GM12878 (cell line): ENCODE measurements around the gene IL15. TPM values are rescaled to one million over a fixed set of nuclear protein-coding genes. Genes with fewer than 3 reads are reported as not detected.

ENCODE experiments used
- ATAC-seq: fragments of 200-7000 bp; cut with Tn5 transposase; 3 replicates; pipeline ENCODE4 v1.9.1; 2020; ENCODE audit warnings: mild to moderate bottlenecking, moderate library complexity
- BruUV-seq: library from RNA; stranded (reverse); fragments of 400-500 nt; replicated peaks from 2 replicates; lab custom pipeline; 2021; lab: Mats Ljungman, UMichigan
- CTCF ChIA-PET: fragments of 300-600 bp; sonication (Branson Sonifier 250); formaldehyde crosslinking; extraction: SDS; loops from one replicate; lab custom pipeline; 2021; ENCODE audit warnings: inconsistent platforms; lab: Yijun Ruan, JAX
- POLR2A ChIA-PET: fragments of 350-600 bp; formaldehyde crosslinking; extraction: SDS; loops from one replicate; lab custom pipeline; 2021; ENCODE audit warnings: inconsistent platforms; lab: Charles Lee
- RAD21 ChIA-PET: fragments of 300-600 bp; sonication (Branson Sonifier 250); formaldehyde crosslinking; loops from one replicate; lab custom pipeline; 2023; ENCODE audit warnings: antibody characterized with exemption; ENCODE audit not compliant: unreplicated experiment; lab: Charles Lee
- SMC1A ChIA-PET: fragments of 300-600 bp; sonication (Branson Sonifier 250); formaldehyde crosslinking; loops from one replicate; lab custom pipeline; 2023; ENCODE audit not compliant: unreplicated experiment, uncharacterized antibody; lab: Charles Lee
- DNase-seq: peaks from one replicate; pipeline ENCODE4 v3.0.0-alpha.2; 2011; ENCODE audit warnings: low read depth, low spot score
- FAIRE-seq: peaks from 3 replicates; lab custom pipeline; 2011; peaks lifted over from hg19 to GRCh38; lab: Jason Lieb, UNC
- H2AFZ ChIP-seq: 2 replicates; pipeline ENCODE4 v1.6.0; 2011; ENCODE audit warnings: low read depth, low read length, control low read depth; ENCODE audit not compliant: control insufficient read depth
- H3K27ac ChIP-seq: 2 replicates; pipeline ENCODE4 v1.5.1; 2011; ENCODE audit warnings: control low read depth; ENCODE audit not compliant: control insufficient read depth, insufficient read depth
- H3K27me3 ChIP-seq, 2 experiments: replicated peaks in 1 of 2; 2 replicates each; pipeline versions ENCODE4 v1.6.0 to v1.6.1; 2011; ENCODE audit warnings: low read length in 1 of 2; ENCODE audit not compliant: control insufficient read depth in 2 of 2, insufficient read depth in 2 of 2
- H3K36me3 ChIP-seq, 2 experiments: 2 replicates each; pipeline ENCODE4 v1.5.1; 2011; ENCODE audit warnings: low read length in 1 of 2; ENCODE audit not compliant: control insufficient read depth in 2 of 2, insufficient read depth in 2 of 2
- H3K4me1 ChIP-seq: 2 replicates; pipeline ENCODE4 v1.6.1; 2011; ENCODE audit warnings: mild to moderate bottlenecking, low read length, moderate library complexity, mixed read lengths; ENCODE audit not compliant: control insufficient read depth, insufficient read depth
- H3K4me2 ChIP-seq: 2 replicates; pipeline ENCODE4 v1.6.0; 2011; ENCODE audit warnings: control low read depth; ENCODE audit not compliant: control insufficient read depth, insufficient read depth
- H3K4me3 ChIP-seq: fragments of 200-600 bp; sonication (generic); 2 replicates; pipeline ENCODE4 v1.5.1; 2016
- H3K79me2 ChIP-seq: 2 replicates; pipeline ENCODE4 v1.6.0; 2011; ENCODE audit warnings: low read length; ENCODE audit not compliant: control insufficient read depth, insufficient read depth
- H3K9ac ChIP-seq: 2 replicates; pipeline ENCODE4 v1.8.0; 2011; ENCODE audit warnings: low read length, control low read depth, mixed read lengths; ENCODE audit not compliant: control insufficient read depth, insufficient read depth
- H3K9me3 ChIP-seq: replicated peaks from 3 replicates; pipeline ENCODE4 v1.5.1; 2011; ENCODE audit warnings: mild to moderate bottlenecking, low read length; ENCODE audit not compliant: control insufficient read depth, insufficient read depth
- H4K20me1 ChIP-seq: 2 replicates; pipeline ENCODE4 v1.6.0; 2011; ENCODE audit not compliant: control insufficient read depth, insufficient read depth
- GABPA ChIP-seq: IDR thresholded peaks from 2 replicates; pipeline ENCODE4 v1.6.1; 2014; ENCODE audit warnings: antibody characterized with exemption, low read depth, mild to moderate bottlenecking, inconsistent platforms
- HDGF ChIP-seq: fragments of 450-650 bp; IDR thresholded peaks from 2 replicates; pipeline ENCODE4 v1.6.1; 2016; ENCODE audit warnings: antibody characterized with exemption
- MTA3 ChIP-seq: IDR thresholded peaks from 2 replicates; pipeline ENCODE4 v1.6.1; 2012; ENCODE audit warnings: low read length, inconsistent platforms, borderline replicate concordance
- POLR2AphosphoS5 ChIP-seq: IDR thresholded peaks from 2 replicates; pipeline ENCODE4 v1.6.1; 2011; ENCODE audit warnings: mild to moderate bottlenecking, low read length, inconsistent platforms
- REST ChIP-seq: IDR thresholded peaks from 2 replicates; pipeline ENCODE4 v1.6.1; 2012; ENCODE audit warnings: mild to moderate bottlenecking, low read depth, low read length
- RFX5 ChIP-seq: IDR thresholded peaks from 2 replicates; pipeline ENCODE4 v1.6.1; 2011; ENCODE audit warnings: low read depth, low read length, improper control_type of control experiment
- TCF12 ChIP-seq: IDR thresholded peaks from 2 replicates; pipeline ENCODE4 v1.6.1; 2011; ENCODE audit warnings: low read depth, mild to moderate bottlenecking, low read length
- ZBTB4 ChIP-seq: fragments of 450-650 bp; formaldehyde crosslinking; IDR thresholded peaks from 2 replicates; pipeline ENCODE4 v1.4.0; 2022; ENCODE audit warnings: mild to moderate bottlenecking, moderate library complexity
- WGBS: methylation state at CpG from one replicate; pipeline ENCODE4 v1.1.6; 2016; ENCODE audit warnings: low lambda C conversion rate; ENCODE audit not compliant: insufficient replicate concordance, insufficient coverage; ENCODE audit errors: missing lambda C conversion rate; 5-methylcytosine and 5-hydroxymethylcytosine counted together
- in situ Hi-C: fragments of 300-500 bp; cut with MboI; formaldehyde crosslinking; loops from 9 replicates; pipeline ENCODE4 v1.14.3; 2018; ENCODE audit warnings: mixed read lengths
- intact Hi-C: fragments of 100-400 bp; cut with micrococcal nuclease; formaldehyde crosslinking; loops from one replicate; pipeline ENCODE4 v1.14.2; 2022; ENCODE audit not compliant: unreplicated experiment
- polyA plus RNA-seq, 11 experiments: library from polyadenylated mRNA; depleted of rRNA in 4 of 11; unstranded in 6 of 11; stranded (reverse) in 5 of 11; fragments of >200 nt; fragmentation: Nextera tagmentation in 4 of 11; fragmentation: Illumina TruSeq in 1 of 11; extraction: Ambion mirVana in 4 of 11; extraction: Trizol in 1 of 11; gene quantifications; 1 replicate in 1 of 11; 2 replicates in 10 of 11; pipeline versions ENCODE4 v1.2.1 to v1.2.3, GENCODE V29; 2011 to 2016; ENCODE audit warnings: inconsistent platforms in 2 of 11, missing spikeins in 2 of 11, low read depth in 1 of 11
- total RNA-seq, 4 experiments: library from RNA; depleted of rRNA in 3 of 4; stranded (reverse); fragments of >200 nt in 3 of 4; fragmentation: Illumina TruSeq in 1 of 4; extraction: Trizol in 1 of 4; gene quantifications; 2 replicates each; pipeline versions ENCODE4 v1.2.1 to v1.2.3, GENCODE V29; 2013 to 2021

Gene IL15
- total and polyA plus RNA-seq, 10 of the 15 experiments (the other 5 are each of a cell fraction or from before 2014, with no cell fraction given) = 6.0 to 11.4 (median 8.2) TPM

GRCh38 chr4:141686146-141686775, 49.9 kb downstream of the IL15 start:
- TF ChIP-seq POLR2AphosphoS5 = no peak
- H3K4me2 ChIP-seq = no peak overlapping the region
- WGBS = 56% methylated on average over 8 of the region's 8 CpGs

GRCh38 chr4:141686879-141687278, 50.5 kb downstream of the IL15 start:
- RAD21 ChIA-PET = no interaction called here
- TF ChIP-seq HDGF (no peak), GABPA (no peak), REST (no peak), TCF12 (no peak), MTA3 (no peak), RFX5 (no peak), ZBTB4 (CRISPR knock-in tag) (no peak)

More at GRCh38 chr4:141686146-141686775, 49.9 kb downstream of the IL15 start:
- H3K9me3 ChIP-seq = no peaks in the 10 kb centered on the region
- SMC1A ChIA-PET = no interaction called here
- intact Hi-C loops = no loop called here
- BruUV-seq = no TSS peak
- H3K27me3 ChIP-seq = no peaks in the 10 kb centered on the region
- H2AFZ ChIP-seq = no peak overlapping the region
- H3K79me2 ChIP-seq = no peaks in the 10 kb centered on the region
- H3K27ac ChIP-seq = no peak overlapping the region
- H4K20me1 ChIP-seq = no peaks in the 10 kb centered on the region
- no peak overlapping the region for H3K9ac ChIP-seq
- ATAC-seq (no peak), DNase-seq (no peak), FAIRE-seq (no peak)
- in situ Hi-C loops = no loop called here
- H3K36me3 ChIP-seq = no peaks in the 10 kb centered on the region
- CTCF ChIA-PET = interaction anchor here (1.2 kb wide), 1 partner anchor 11 kb away, joined by 3 read pairs; no protein-coding TSS in a partner anchor
- H3K4me3 ChIP-seq = no peak overlapping the region
- RAD21 ChIA-PET = no interaction called here
- H3K4me1 ChIP-seq = no peaks in the 10 kb centered on the region
- POLR2A ChIA-PET = no interaction called here

More at GRCh38 chr4:141686879-141687278, 50.5 kb downstream of the IL15 start:
- H3K4me2 ChIP-seq = no peak overlapping the region
- no peak overlapping the region for H2AFZ ChIP-seq
- H3K79me2 ChIP-seq = no peaks in the 10 kb centered on the region
- ATAC-seq (no peak), FAIRE-seq (no peak), DNase-seq (no peak)
- no peaks in the 10 kb centered on the region for H3K36me3 ChIP-seq
- in situ Hi-C loops (no loop called here), intact Hi-C loops (no loop called here)
- H3K9ac ChIP-seq = no peak overlapping the region
- no TSS peak for BruUV-seq
- no peaks in the 10 kb centered on the region for H3K4me1 ChIP-seq
- no peak overlapping the region for H3K4me3 ChIP-seq
- H4K20me1 ChIP-seq = no peaks in the 10 kb centered on the region
- ChIA-PET CTCF (no interaction called here), POLR2A (no interaction called here), SMC1A (interaction anchor here (1.4 kb wide), 1 partner anchor 13 kb away, joined by 3 read pairs; no protein-coding TSS in a partner anchor)
- no peak overlapping the region for H3K27ac ChIP-seq
- no peaks in the 10 kb centered on the region for H3K27me3 ChIP-seq
- no peaks in the 10 kb centered on the region for H3K9me3 ChIP-seq
